Fibroblast of skin of scalp (primary cell): ENCODE measurements around the gene CEP164.
"Not testable (repeated sequence)": the region's sequence is repeated elsewhere in the genome, so short reads cannot be mapped to it uniquely, and the experiment has no call there.

ENCODE experiments used
- DNase-seq: peaks from one replicate; pipeline ENCODE4 v3.0.0-alpha.2; 2013

The CEP164 gene

GRCh38 chr11:117398618-117399017, 71.0 kb downstream of the CEP164 start:
- DNase-seq: not testable (repeated sequence)

DNA sequence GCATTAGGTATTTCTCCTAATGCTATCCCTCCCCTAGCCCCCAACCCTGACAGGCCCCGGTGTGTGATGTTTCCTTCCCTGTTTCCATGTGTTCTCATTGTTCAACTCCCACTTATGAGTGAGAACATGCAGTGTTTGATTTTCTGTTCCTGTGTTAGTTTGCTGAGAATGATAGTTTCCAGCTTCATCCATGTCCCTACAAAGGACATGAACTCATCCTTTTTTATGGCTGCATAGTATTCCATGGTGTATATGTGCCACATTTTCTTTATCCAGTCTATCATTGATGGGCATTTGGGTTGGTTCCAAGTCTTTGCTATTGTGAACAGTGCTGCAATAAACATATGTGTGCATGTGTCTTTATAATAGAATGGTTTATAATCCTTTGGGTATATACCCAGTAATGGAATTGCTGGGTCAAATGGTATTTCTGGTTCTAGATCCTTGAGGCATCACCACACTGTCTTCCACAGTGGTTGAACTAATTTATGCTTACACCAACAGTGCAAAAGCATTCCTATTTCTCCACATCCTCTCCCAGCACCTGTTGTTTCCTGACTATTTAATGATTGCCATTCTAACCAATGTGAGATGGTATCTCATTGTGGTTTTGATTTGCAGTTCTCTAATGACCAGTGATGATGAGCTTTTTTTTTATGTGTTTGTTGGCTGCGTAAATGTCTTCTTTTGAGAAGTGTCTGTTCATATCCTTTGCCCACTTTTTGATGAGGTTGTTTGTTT, 71.6 kb downstream of the CEP164 start:
- not testable (repeated sequence) for DNase-seq

GRCh38 chr11:117405898-117406297, 78.2 kb downstream of the CEP164 start:
- DNase-seq: not testable (repeated sequence)

DNA sequence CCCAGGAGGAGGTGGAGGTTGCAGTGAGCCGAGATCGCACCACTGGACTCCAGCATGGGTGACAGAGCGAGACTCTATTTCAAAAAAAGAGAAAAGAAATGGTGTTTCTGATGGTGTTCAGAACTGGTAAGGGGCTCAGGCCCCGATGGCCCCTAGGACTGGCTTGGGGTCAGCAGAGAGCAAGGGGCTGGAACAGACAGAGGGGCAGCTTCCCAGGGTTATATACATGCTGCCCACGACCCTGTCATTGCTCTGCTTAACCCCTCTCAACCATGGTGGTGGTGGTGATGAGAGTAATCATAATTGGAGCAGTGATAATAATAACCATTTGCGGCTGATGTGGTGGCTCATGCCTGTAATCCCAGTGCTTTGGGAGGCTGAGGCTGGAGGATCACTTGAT, 79.4 kb downstream of the CEP164 start:
- DNase-seq: no peak

GRCh38 chr11:117408356-117408755, 80.7 kb downstream of the CEP164 start:
- no peak for DNase-seq

GRCh38 chr11:117409511-117409910, 81.9 kb downstream of the CEP164 start:
- no peak for DNase-seq

DNA sequence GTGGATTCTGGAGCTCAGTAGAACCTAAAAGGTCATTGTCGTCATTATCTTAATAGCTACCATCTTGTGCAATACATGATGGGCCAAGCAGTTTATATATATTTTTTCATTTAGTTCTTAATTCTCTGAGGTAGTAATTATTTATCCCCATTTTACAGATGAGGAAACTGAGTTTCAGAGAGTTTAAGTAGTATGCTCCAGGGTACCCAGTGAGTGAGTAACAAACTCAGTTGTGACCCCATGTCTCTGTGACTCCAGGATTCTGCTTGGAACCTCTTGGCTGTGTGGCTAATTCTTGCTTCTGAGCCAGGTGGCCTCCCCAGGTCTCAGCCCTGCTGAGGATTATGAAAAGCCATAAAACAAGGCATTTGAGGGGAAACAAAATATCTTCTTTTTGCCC, 82.6 kb downstream of the CEP164 start:
- no peak for DNase-seq

- DNase-seq: peak; percentile 41
These were observed 83.4 kb downstream of the CEP164 start for GRCh38 chr11:117410861-117411710.

DNA sequence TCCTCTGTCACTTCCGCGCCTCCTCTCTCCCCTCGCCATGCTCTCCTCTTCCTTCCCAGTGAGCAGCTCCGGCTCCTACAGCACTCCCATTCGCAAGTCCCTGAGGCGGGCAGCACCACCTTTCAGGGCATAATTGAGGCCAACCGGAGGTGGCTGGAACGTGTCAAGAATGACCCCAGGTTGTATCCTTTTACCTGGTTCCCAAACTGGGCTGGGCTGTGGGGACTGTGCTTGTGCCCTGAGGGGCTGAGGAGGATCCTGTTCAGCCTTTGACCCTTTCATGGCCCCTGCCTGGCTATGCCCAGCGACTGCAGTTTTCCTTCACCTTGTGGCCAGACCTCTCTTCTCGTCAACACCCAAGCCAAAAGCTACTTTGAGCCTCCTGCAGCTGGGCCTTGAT, 84.1 kb downstream of the CEP164 start:
- DNase-seq: no peak

DNA sequence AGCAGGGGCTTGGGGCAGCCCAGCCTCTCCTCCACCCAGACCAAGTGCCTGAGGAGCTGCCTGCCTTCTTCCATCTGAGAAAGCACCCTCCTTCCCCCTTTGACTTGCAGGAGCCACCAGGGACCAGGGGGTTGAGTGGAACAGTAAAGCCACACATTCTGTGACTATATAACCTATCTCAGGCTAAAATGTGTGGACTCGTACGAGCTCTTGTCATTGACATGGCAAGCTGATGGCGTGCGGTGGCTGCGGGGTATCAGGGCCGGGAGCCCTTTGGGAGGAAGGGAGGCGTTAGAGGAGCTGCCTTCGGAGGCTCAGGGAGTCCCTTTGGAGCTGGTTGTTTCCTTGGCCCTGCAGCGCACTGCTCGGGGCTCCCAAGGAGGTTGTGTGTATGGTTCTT, 84.5 kb downstream of the CEP164 start:
- no peak for DNase-seq

DNA sequence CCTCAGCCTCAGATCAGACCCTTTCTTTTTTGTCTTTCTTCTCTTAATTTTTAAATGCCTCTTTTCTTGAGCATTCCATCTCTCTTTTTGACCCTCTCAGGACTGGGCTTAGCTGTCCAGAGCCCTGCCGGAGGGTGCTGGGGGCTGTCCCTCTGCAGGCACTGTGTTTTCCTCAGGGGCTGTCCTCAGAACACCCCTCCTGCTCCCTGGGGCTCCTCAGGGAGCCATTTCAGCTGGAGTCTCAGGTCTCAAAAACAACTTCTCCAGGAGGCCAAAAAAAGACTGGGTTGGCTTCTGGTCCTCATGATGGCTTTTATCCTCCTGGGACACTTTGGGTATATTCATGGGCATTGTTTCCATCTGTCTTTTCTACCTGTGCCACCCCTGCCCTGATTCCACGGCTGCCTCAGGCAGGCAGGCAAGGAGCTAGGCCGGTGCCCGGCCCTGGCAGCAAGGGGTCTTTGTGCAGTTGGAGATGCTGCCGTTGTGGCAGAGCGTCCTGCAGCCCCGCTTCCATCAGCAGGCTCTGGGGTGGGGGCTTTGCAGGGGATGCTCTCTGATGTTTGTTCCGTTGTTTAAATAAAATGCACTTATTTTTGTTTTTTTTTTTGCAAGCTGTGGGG, 85.1 kb downstream of the CEP164 start:
- DNase-seq: no peak

GRCh38 chr11:117413616-117414015, 86.0 kb downstream of the CEP164 start:
- DNase-seq: no peak

DNA sequence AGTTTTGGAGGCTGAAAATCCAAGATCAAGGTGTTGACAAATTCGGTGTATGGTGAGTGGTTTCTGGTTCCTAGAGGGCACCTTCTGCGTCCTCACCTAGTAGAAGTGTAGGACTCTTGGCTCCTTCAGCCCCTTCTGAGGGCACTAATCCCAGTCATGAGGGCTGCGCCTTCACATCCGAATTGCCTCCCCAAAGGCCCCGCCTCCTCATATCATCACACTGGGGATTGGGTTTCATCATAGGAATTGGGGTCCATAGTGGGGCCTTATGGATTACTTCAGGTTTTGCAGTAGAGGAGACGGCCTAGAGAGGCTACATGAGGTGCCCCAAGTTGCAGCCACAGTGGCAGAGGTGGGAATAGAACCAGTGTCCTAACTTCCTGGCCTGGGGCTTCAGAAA, 87.1 kb downstream of the CEP164 start:
- DNase-seq: no peak

DNA sequence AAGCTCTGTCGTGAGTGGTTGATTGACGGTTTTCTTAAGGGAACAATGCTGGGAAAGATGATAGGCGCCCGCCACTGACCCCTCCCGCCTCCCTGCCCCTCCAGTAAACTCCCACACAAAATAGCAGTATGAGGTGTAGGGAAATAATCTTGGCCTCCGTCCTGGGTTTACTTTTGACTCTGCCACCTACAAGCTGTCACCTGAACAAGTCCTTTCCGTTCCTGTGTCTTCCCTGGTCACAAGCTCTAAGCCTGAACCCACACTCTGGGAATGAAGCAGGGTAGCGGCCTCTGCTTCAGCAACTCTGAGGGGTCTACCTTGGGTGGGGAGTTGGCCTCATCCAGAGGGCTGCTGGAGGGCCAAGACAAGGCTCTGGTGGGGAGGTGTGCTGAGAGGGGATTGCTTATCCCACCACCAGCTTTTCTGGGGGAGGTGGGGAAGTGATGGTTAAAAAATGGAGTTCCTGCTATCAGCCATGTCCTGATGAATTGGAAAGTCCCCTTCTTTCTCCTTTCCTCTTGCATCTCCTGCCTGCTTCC, 87.8 kb downstream of the CEP164 start:
- no peak for DNase-seq

DNA sequence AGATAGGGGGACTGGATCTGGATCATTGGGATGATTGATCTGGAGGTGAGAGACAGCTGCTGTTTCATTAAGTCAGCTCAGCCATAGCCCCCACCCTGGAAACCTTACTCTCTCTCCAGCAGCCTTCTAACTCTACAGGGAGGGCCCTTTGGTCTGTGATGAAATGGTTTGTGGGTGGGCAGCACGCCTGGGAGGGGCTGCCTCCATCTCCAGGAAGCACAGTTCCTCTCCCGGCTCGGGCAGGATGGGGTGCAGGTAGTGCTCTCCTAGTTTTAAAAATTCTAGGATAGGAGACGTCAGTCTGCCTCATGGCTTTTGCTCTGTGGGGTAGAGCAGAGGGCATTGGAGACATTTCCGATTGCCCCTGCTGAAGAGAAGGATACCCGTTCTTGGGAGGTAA, 89.7 kb downstream of the CEP164 start:
- no peak for DNase-seq

GRCh38 chr11:117417856-117418255, 90.2 kb downstream of the CEP164 start:
- DNase-seq: no peak

- DNase-seq: no peak
These were observed 91.3 kb downstream of the CEP164 start for GRCh38 chr11:117418737-117419481.

DNA sequence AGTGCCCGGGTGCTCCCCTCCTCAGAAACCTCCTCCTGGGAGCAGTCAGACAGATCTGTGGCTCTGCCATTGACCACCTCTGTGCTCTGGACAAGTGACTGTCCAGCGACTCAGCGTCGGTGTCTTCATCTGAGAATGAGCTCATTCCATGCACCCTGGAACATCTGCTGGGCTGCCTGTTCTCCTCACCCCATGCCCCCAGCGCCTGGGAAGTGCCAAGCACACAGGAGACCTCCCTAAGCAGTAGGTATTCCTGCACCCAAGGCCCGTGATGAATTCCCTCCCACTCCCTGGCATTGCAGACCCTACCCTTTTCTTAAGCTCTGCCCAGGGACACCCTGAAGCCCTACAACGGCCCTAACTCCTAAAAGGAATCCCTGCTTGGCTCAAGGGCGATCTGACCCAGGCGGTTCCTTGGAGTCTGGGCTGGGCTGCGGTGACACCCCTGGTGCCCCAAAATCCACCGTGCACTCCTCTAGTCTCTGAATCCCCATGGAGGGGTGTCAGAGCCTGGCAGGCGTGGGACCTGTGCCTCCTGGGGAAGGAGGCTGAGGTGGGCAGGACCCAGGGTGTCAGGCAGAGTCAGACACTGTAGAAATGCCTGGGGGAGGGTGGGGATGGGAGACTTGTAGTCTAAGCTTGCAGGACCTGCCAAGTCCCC, 92.0 kb downstream of the CEP164 start:
- DNase-seq: no peak

DNA sequence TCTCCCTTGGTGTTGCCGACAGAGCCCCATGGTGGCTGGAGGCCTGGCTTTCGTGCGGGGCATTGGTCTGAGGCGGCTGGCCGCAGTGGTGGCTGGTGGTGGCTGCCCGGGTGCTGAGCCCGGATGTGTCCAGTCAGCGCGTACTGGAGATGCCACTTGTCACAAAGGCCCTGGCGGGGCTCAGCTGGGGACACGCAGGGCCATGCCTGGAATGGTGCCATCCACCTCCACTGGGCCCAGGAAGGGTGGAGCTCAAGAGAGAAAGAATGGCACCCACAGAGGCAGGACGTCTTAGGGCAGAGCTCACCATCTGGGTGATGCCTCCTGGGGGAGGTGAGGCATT, 92.5 kb downstream of the CEP164 start:
- no peak for DNase-seq

DNA sequence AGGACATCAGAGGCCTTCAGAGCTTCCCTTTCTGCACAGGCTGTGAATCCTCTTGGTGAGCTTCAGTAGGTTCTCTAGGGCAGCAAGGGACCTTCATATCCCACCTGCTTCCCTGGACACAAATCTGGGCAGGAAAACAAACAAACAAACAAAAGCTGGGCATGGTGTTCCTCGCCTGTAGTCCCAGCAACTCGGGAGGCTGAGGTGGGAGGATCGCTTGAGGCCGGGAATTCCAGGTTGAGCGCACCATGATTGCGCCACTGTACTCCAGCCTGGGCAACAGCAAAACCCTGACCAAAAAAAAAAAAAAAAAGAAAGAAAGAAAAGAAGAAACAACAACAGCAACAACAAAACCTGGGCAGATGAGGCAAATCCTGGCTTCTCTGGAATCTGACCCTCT, 92.9 kb downstream of the CEP164 start:
- no peak for DNase-seq

DNA sequence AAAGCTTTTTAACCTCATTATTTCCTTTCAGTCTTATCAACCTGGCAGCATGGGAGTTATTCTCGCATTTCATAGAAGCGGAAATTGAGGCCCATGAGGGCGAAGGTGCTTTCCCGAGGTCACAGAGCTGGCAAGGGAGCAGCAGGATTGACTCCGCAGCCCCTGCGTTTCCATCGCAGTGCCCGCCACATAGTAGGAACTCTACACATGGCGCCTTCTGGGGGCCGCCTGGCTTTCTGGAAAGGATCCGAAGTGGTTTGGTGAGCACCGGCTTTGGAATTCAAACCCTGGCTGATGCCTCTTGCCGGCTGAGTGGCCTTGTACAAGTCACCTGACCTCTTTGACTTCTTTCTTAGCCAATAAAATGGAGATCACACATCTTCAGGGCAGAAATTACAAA, 93.4 kb downstream of the CEP164 start:
- DNase-seq: no peak

- DNase-seq: no peak
These were observed 93.8 kb downstream of the CEP164 start for GRCh38 chr11:117421476-117421875.
